Stomach (tissue), 4 donors: ENCODE data around the gene COBL.

Experiments used
- EP300 ChIP-seq: sonication (generic); formaldehyde crosslinking; IDR thresholded peaks from one replicate; pipeline ENCODE4 v1.6.1; 2017; ENCODE audit warnings: antibody characterized with exemption
- POLR2AphosphoS5 ChIP-seq, 3 donors: sonication (generic); formaldehyde crosslinking; IDR thresholded peaks; one replicate each; pipeline ENCODE4 v1.6.1; 2016; ENCODE audit warnings: antibody characterized with exemption in 3 of 3
- TF ChIP-seq, protein P1 (sequence below), 7 experiments: fragments of 450-650 bp in 4 of 7; fragments of 200-600 bp in 3 of 7; sonication (generic) in 3 of 7; IDR thresholded peaks; one replicate each; pipeline ENCODE4 v1.5.1; 2016 to 2019; ENCODE audit warnings: antibody characterized with exemption in 7 of 7, control low read depth in 2 of 7, mild to moderate bottlenecking in 1 of 7

DNA sequence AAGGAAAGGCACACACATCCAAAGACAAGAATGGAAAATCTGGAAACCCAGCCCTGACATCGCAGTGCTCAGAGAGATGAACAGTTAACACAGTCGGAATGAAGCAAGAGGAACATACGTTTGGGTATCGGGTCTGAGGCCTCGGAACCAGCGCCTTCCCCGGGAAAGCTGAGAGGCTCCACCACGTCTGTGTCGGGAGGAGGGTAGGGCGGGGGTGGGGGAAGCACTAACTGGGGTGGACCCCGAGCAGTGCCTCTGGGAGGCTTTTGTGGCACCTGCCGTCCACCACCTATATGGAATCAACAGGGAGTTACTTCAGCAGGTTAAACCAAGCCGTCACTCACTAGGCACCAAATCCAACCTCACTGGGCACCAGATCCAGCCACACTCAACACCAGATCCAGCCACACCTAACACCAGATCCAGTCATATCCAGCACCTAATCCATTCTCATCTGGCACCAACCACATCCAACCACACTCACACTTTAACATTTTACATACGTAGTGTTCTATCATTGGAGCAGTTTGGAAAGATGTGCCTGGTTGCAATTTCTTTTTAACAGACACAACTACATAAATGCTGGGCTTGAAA, 233.6 kb downstream of the COBL start:
- TF ChIP-seq POLR2AphosphoS5 (IDR thresholded peaks at IDR 0.05) (no peak), EP300 (no peak)
- TF ChIP-seq, protein P1, sequence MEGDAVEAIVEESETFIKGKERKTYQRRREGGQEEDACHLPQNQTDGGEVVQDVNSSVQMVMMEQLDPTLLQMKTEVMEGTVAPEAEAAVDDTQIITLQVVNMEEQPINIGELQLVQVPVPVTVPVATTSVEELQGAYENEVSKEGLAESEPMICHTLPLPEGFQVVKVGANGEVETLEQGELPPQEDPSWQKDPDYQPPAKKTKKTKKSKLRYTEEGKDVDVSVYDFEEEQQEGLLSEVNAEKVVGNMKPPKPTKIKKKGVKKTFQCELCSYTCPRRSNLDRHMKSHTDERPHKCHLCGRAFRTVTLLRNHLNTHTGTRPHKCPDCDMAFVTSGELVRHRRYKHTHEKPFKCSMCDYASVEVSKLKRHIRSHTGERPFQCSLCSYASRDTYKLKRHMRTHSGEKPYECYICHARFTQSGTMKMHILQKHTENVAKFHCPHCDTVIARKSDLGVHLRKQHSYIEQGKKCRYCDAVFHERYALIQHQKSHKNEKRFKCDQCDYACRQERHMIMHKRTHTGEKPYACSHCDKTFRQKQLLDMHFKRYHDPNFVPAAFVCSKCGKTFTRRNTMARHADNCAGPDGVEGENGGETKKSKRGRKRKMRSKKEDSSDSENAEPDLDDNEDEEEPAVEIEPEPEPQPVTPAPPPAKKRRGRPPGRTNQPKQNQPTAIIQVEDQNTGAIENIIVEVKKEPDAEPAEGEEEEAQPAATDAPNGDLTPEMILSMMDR (IDR thresholded peaks at IDR 0.05), result no peak
